Ovary (tissue), 9 donors: ENCODE measurements around the gene TPO. TPM values are rescaled to one million over a fixed set of nuclear protein-coding genes. Genes with fewer than 3 reads are reported as not detected.

Experiments
- DNase-seq, 5 donors: peaks; one replicate each; pipeline ENCODE4 v3.0.0-alpha.2; 2019 to 2020
- H3K27ac ChIP-seq, 2 donors: fragments of 200-600 bp; one replicate each; pipeline versions ENCODE4 v1.5.1 to v1.8.0; 2019 to 2022
- H3K27me3 ChIP-seq: fragments of 200-600 bp; one replicate; pipeline ENCODE4 v1.8.0; 2022
- H3K36me3 ChIP-seq: fragments of 200-600 bp; sonication (generic); one replicate; pipeline ENCODE4 v1.5.1; 2019
- H3K4me1 ChIP-seq: one replicate; pipeline ENCODE4 v1.8.1; 2013; ENCODE audit warnings: mild to moderate bottlenecking, moderate library complexity; ENCODE audit not compliant: insufficient read depth
- H3K4me3 ChIP-seq: fragments of 200-600 bp; sonication (generic); one replicate; pipeline ENCODE4 v1.5.1; 2017
- H3K9me3 ChIP-seq, 2 donors: fragments of 200-600 bp in 1 of 2; sonication (generic) in 1 of 2; one replicate each; pipeline versions ENCODE4 v1.5.1 to v1.8.1; 2013 to 2019; ENCODE audit warnings: mild to moderate bottlenecking in 1 of 2, moderate library complexity in 1 of 2
- EP300 ChIP-seq: sonication (generic); formaldehyde crosslinking; IDR thresholded peaks from one replicate; pipeline ENCODE4 v1.6.1; 2017; ENCODE audit warnings: antibody characterized with exemption
- POLR2A ChIP-seq: fragments of 450-650 bp; IDR thresholded peaks from one replicate; pipeline ENCODE4 v1.6.1; 2017; ENCODE audit warnings: antibody characterized with exemption, mild to moderate bottlenecking, moderate library complexity
- WGBS, 3 donors: extraction: QIAGEN DNeasy Blood & Tissue Kit in 1 of 3; methylation state at CpG; one replicate each; pipeline versions ENCODE4 v1.1.5 to v1.1.7; 2013 to 2017; 5-methylcytosine and 5-hydroxymethylcytosine counted together
- intact Hi-C, 4 donors: fragments of 100-400 bp; cut with DNase I; formaldehyde crosslinking; loops; one replicate each; pipeline versions ENCODE4 v1.11.0 to v1.15.1; 2022 to 2023
- polyA plus RNA-seq, 2 donors: library from polyadenylated mRNA; stranded (reverse); fragments of 200-250 nt in 1 of 2; fragments of 350-450 nt in 1 of 2; fragmentation: Illumina TruSeq in 1 of 2; extraction: RNeasy Lipid Tissue Mini Kit (QIAGEN cat#74804) in 1 of 2; gene quantifications; one replicate each; pipeline ENCODE4 v1.2.3, GENCODE V29; 2013 to 2014
- total RNA-seq, 7 donors: library from RNA; depleted of rRNA in 2 of 7; stranded (reverse); fragments of >200 nt in 2 of 7; fragmentation: NEBNext Ultra II Directional in 3 of 7; extraction: Animal tissue kit (Norgen Biotek cat#: 25700) in 3 of 7; gene quantifications; one replicate each; pipeline versions ENCODE4 v1.1.0 to v1.2.4, GENCODE V29; 2016 to 2023
- TF ChIP-seq, protein P1 (sequence below), 3 donors: fragments of 450-650 bp in 2 of 3; fragments of 200-600 bp in 1 of 3; IDR thresholded peaks; one replicate each; pipeline versions ENCODE4 v1.5.1 to v1.8.0; 2016 to 2022; ENCODE audit warnings: antibody characterized with exemption in 3 of 3, mild to moderate bottlenecking in 1 of 3
- donor health status: DM: no; HTN: no; CAD: no; lungs with moderate emphysema.
- donor health status: DM: no; HTN: no; CAD: no.
- donor health status: Bipolar disorder and iron deficiency.
- donor health status: DM: yes; HTN: yes; CAD: no.
- donor health status: DM: no; HTN: no; CAD: no.
- donor health status: DM: yes; HTN: yes; CAD: no.

The TPO gene
- total and polyA plus RNA-seq, 9 donors: 0.18 to 0.46 (median 0.30) TPM; not detected in 4

GRCh38 chr2:1527153-1527992 is 114.1 kb downstream of the TPO start:
- DNase-seq: no peak
- H3K4me3 ChIP-seq: no peak overlapping the region
- intact Hi-C loops: no loop called here

DNA sequence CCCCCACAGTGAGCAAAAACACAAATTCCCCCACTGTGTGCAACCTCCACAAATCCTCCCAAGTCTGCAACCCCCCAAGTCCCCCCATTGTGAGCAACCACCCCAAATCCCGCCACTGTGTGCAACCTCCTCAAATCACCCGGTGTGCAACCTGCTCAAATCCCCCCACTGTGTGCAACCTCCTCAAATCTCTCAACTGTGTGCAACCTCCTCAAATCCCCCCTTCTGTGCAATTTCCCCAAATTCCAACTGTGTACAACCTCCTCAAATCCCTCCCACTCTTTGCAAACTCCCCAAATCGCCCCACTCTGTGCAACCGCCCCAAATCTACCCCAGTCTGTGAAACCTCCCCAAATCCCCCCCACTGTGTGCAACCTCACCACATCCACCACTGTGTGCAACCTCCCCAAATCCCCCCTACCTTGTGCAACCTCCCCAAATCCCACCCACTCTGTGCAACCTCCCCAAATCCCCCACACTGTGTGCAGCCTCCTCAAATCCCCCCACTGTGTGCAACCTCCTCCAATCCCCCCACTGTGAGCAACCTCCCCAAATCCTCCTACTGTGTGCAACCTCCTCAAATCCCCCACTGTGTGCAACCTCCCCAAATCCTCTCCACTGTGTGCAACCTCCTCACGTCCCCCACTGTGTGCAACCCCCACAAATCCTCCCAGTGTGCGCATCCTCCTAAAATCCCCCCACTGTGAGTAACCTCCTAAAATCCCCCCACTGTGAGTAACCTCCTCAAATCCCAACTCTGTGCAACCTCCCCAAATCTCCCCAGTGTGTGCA is 115.2 kb downstream of the TPO start:
- no peak overlapping the region for H3K27ac ChIP-seq
- no peaks in the 10 kb centered on the region for H3K36me3 ChIP-seq
- 76 to 80% (median 79%) methylated on average over 6 of the region's 6 CpGs for WGBS, 3 donors
- intact Hi-C loops: no loop called here
- H3K4me3 ChIP-seq: no peak overlapping the region
- H3K27me3 ChIP-seq: no peaks in the 10 kb centered on the region
- H3K4me1 ChIP-seq: no peaks in the 10 kb centered on the region
- DNase-seq: no peak
- no peaks in the 10 kb centered on the region for H3K9me3 ChIP-seq
- TF ChIP-seq, protein P1, sequence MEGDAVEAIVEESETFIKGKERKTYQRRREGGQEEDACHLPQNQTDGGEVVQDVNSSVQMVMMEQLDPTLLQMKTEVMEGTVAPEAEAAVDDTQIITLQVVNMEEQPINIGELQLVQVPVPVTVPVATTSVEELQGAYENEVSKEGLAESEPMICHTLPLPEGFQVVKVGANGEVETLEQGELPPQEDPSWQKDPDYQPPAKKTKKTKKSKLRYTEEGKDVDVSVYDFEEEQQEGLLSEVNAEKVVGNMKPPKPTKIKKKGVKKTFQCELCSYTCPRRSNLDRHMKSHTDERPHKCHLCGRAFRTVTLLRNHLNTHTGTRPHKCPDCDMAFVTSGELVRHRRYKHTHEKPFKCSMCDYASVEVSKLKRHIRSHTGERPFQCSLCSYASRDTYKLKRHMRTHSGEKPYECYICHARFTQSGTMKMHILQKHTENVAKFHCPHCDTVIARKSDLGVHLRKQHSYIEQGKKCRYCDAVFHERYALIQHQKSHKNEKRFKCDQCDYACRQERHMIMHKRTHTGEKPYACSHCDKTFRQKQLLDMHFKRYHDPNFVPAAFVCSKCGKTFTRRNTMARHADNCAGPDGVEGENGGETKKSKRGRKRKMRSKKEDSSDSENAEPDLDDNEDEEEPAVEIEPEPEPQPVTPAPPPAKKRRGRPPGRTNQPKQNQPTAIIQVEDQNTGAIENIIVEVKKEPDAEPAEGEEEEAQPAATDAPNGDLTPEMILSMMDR (IDR thresholded peaks at IDR 0.05): no peak
- TF ChIP-seq EP300 (no peak), POLR2A (no peak)

More at GRCh38 chr2:1527153-1527992, 114.1 kb downstream of the TPO start:
- Histone ChIP-seq H3K4me1 (no peaks in the 10 kb centered on the region), H3K9me3 (no peaks in the 10 kb centered on the region), H3K27me3 (no peaks in the 10 kb centered on the region), H3K27ac (no peak overlapping the region), H3K36me3 (no peaks in the 10 kb centered on the region)
- TF ChIP-seq POLR2A: no peak
- no peak for TF ChIP-seq EP300
- TF ChIP-seq, protein P1 (IDR thresholded peaks at IDR 0.05): no peak
- WGBS, 3 donors: 86 to 87% (median 86%) methylated on average over 9 of the region's 9 CpGs

- intact Hi-C loops: no loop called here
- H3K4me3 ChIP-seq: no peak overlapping the region
- WGBS, 3 donors: 69% methylated on average over 10 of the region's 10 CpGs
- no peaks in the 10 kb centered on the region for H3K36me3 ChIP-seq
- no peaks in the 10 kb centered on the region for H3K27me3 ChIP-seq
- no peaks in the 10 kb centered on the region for H3K4me1 ChIP-seq
- H3K9me3 ChIP-seq: peaks cover 0 to 4% of the 10 kb centered on the region in 2 donors
- no peak for TF ChIP-seq POLR2A
- TF ChIP-seq, protein P1 (IDR thresholded peaks at IDR 0.05): no peak
- DNase-seq: no peak
- H3K27ac ChIP-seq: no peak overlapping the region
Observed at GRCh38 chr2:1538663-1539062, 125.4 kb downstream of the TPO start.

DNA sequence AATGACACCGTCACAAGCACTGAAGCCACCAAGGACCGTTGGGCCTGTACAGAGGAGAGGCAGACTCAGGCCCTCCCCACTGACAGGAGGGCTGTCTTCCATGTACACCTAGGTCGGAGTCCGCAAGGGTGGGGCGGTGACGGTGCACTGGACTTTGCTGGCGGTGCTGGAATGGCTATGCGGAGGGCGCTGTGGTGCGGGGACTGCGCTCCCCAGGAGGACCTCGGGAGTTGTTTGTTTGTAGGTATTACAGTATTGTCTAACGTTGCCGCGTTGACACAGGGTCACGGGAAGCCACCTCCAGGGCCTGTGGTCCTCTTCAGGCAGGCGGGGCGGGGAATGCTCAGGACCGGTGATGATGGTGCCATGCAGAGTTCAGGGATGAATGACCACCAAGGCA is 126.2 kb downstream of the TPO start:
- intact Hi-C loops: no loop called here
- WGBS, 3 donors: 91 to 93% (median 92%) methylated on average over 19 of the region's 19 CpGs
- Histone ChIP-seq H3K9me3 (peaks cover 0 to 2% of the 10 kb centered on the region in 2 donors), H3K27ac (no peak overlapping the region), H3K27me3 (no peaks in the 10 kb centered on the region), H3K36me3 (no peaks in the 10 kb centered on the region), H3K4me3 (no peak overlapping the region), H3K4me1 (no peaks in the 10 kb centered on the region)
- no peak for DNase-seq
- TF ChIP-seq EP300: no peak
